ENCODE results near the gene SMAP1. TPM values are rescaled to one million over a fixed set of nuclear protein-coding genes. Genes with fewer than 3 reads are reported as not detected.

Gene SMAP1
- total and polyA plus RNA-seq, 2 experiments from 2014 or later = 31.1 to 34.6 TPM

DNA sequence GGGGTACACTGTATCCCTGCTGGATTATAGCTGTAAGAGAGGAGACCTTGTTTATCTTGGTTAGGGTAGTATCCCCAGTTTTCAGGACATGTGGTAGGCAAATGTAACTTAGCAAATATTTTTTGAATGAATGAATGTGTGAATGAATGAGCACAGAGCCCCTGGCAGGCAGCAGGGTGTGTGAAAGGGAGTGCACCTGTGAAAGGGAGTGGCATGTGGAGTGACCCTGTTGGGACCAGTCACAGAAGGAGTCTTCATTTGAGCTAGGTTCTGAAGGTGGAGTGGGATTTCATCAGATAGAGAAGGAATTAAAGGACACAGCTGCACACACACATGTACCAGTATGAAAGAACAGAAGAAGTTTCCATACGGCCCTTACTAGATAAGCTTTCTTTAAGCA is 4.9 kb downstream of the SMAP1 start:
- Mint-ChIP-seq H3K36me3 (ENCODE audit: low read depth) (no peaks in the 10 kb centered on the region), H3K4me3 (no peak overlapping the region), H3K27me3 (ENCODE audit: insufficient read depth, low read depth, poor library complexity) (peaks cover 6% of the 10 kb centered on the region), H3K9me3 (no peaks in the 10 kb centered on the region), H3K27ac (peak overlapping the region; percentile 23), H3K4me1 (peaks cover 31% of the 10 kb centered on the region)
- Histone ChIP-seq H3K27me3 (ENCODE audit: insufficient read depth) (no peaks in the 10 kb centered on the region), H3F3A (replicated peaks; ENCODE audit: low read depth) (peaks cover 4% of the 10 kb centered on the region), H3K36me3 (ENCODE audit: insufficient read depth) (no peaks in the 10 kb centered on the region), H4K20me1 (replicated peaks; ENCODE audit: insufficient read depth) (peaks cover 3% of the 10 kb centered on the region), H3K27ac (ENCODE audit: low read depth) (no peak overlapping the region), H3K79me2 (replicated peaks; ENCODE audit: insufficient read depth) (peaks cover 88% of the 10 kb centered on the region), H2AFZ (no peak overlapping the region), H3K4me2 (no peak overlapping the region), H3K4me1 (ENCODE audit: insufficient read depth) (peaks cover 20% of the 10 kb centered on the region), H3K4me3 (no peak overlapping the region), H3K9me2 (ENCODE audit: insufficient read depth) (no peaks in the 10 kb centered on the region)
- DNase-seq (ENCODE audit: low spot score) = no peak
- TF ChIP-seq ZNF331 (CRISPR knock-in tag; IDR thresholded peaks at IDR 0.05; ENCODE audit: low read depth) (no peak), NANOG (IDR thresholded peaks at IDR 0.05; ENCODE audit: borderline replicate concordance) (no peak), EZH2 (IDR thresholded peaks at IDR 0.05; ENCODE audit: low read depth, unreplicated experiment) (no peak), ZNF114 (CRISPR knock-in tag; IDR thresholded peaks at IDR 0.05) (no peak)
- no peak for ATAC-seq

DNA sequence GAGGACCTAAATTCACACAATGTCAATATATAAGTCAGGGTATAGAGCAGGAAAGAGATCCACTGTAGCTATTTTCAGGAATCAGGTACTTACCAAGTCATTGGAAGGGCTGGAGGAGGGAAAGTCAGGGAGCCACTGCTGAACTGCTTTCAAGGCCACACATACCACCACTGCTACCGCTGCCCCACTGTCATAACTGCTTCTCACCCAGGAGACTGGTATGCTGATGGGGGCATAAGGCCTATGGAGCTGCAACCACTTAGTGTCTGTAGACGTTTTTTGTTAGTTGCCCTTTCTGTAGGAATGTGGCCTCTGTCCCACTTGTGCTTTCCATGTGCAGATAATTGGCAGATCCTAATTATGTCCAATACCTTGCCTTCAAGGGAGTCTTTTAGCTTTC is 5.4 kb downstream of the SMAP1 start:
- no peak overlapping the region for H3K4me3 ChIP-seq
- no peaks in the 10 kb centered on the region for H3K36me3 Mint-ChIP-seq (ENCODE audit: low read depth)
- H3K79me2 ChIP-seq (replicated peaks; ENCODE audit: insufficient read depth) = peaks cover 94% of the 10 kb centered on the region

More for the DNA sequence above, 5.4 kb downstream of the SMAP1 start:
- no peak overlapping the region for H3K4me2 ChIP-seq
- Mint-ChIP-seq H3K27ac (peak overlapping the region; percentile 23), H3K4me3 (no peak overlapping the region), H3K4me1 (peaks cover 31% of the 10 kb centered on the region), H3K9me3 (no peaks in the 10 kb centered on the region), H3K27me3 (ENCODE audit: insufficient read depth, low read depth, poor library complexity) (peaks cover 6% of the 10 kb centered on the region)
- DNase-seq (ENCODE audit: low spot score) = peak; percentile 30
- no peaks in the 10 kb centered on the region for H3K9me2 ChIP-seq (ENCODE audit: insufficient read depth)
- H3K27me3 ChIP-seq (ENCODE audit: insufficient read depth) = no peaks in the 10 kb centered on the region
- H3K36me3 ChIP-seq (ENCODE audit: insufficient read depth) = no peaks in the 10 kb centered on the region
- peaks cover 4% of the 10 kb centered on the region for H3F3A ChIP-seq (replicated peaks; ENCODE audit: low read depth)
- H2AFZ ChIP-seq = no peak overlapping the region
- no peak for TF ChIP-seq POLR2AphosphoS5 (IDR thresholded peaks at IDR 0.05; ENCODE audit: low read depth)
- no peak for TF ChIP-seq ZNF331 (CRISPR knock-in tag; IDR thresholded peaks at IDR 0.05; ENCODE audit: low read depth)
- TF ChIP-seq, protein P1, sequence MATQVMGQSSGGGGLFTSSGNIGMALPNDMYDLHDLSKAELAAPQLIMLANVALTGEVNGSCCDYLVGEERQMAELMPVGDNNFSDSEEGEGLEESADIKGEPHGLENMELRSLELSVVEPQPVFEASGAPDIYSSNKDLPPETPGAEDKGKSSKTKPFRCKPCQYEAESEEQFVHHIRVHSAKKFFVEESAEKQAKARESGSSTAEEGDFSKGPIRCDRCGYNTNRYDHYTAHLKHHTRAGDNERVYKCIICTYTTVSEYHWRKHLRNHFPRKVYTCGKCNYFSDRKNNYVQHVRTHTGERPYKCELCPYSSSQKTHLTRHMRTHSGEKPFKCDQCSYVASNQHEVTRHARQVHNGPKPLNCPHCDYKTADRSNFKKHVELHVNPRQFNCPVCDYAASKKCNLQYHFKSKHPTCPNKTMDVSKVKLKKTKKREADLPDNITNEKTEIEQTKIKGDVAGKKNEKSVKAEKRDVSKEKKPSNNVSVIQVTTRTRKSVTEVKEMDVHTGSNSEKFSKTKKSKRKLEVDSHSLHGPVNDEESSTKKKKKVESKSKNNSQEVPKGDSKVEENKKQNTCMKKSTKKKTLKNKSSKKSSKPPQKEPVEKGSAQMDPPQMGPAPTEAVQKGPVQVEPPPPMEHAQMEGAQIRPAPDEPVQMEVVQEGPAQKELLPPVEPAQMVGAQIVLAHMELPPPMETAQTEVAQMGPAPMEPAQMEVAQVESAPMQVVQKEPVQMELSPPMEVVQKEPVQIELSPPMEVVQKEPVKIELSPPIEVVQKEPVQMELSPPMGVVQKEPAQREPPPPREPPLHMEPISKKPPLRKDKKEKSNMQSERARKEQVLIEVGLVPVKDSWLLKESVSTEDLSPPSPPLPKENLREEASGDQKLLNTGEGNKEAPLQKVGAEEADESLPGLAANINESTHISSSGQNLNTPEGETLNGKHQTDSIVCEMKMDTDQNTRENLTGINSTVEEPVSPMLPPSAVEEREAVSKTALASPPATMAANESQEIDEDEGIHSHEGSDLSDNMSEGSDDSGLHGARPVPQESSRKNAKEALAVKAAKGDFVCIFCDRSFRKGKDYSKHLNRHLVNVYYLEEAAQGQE (IDR thresholded peaks at IDR 0.05; ENCODE audit: unreplicated experiment) = no peak
- TF ChIP-seq, protein P2, sequence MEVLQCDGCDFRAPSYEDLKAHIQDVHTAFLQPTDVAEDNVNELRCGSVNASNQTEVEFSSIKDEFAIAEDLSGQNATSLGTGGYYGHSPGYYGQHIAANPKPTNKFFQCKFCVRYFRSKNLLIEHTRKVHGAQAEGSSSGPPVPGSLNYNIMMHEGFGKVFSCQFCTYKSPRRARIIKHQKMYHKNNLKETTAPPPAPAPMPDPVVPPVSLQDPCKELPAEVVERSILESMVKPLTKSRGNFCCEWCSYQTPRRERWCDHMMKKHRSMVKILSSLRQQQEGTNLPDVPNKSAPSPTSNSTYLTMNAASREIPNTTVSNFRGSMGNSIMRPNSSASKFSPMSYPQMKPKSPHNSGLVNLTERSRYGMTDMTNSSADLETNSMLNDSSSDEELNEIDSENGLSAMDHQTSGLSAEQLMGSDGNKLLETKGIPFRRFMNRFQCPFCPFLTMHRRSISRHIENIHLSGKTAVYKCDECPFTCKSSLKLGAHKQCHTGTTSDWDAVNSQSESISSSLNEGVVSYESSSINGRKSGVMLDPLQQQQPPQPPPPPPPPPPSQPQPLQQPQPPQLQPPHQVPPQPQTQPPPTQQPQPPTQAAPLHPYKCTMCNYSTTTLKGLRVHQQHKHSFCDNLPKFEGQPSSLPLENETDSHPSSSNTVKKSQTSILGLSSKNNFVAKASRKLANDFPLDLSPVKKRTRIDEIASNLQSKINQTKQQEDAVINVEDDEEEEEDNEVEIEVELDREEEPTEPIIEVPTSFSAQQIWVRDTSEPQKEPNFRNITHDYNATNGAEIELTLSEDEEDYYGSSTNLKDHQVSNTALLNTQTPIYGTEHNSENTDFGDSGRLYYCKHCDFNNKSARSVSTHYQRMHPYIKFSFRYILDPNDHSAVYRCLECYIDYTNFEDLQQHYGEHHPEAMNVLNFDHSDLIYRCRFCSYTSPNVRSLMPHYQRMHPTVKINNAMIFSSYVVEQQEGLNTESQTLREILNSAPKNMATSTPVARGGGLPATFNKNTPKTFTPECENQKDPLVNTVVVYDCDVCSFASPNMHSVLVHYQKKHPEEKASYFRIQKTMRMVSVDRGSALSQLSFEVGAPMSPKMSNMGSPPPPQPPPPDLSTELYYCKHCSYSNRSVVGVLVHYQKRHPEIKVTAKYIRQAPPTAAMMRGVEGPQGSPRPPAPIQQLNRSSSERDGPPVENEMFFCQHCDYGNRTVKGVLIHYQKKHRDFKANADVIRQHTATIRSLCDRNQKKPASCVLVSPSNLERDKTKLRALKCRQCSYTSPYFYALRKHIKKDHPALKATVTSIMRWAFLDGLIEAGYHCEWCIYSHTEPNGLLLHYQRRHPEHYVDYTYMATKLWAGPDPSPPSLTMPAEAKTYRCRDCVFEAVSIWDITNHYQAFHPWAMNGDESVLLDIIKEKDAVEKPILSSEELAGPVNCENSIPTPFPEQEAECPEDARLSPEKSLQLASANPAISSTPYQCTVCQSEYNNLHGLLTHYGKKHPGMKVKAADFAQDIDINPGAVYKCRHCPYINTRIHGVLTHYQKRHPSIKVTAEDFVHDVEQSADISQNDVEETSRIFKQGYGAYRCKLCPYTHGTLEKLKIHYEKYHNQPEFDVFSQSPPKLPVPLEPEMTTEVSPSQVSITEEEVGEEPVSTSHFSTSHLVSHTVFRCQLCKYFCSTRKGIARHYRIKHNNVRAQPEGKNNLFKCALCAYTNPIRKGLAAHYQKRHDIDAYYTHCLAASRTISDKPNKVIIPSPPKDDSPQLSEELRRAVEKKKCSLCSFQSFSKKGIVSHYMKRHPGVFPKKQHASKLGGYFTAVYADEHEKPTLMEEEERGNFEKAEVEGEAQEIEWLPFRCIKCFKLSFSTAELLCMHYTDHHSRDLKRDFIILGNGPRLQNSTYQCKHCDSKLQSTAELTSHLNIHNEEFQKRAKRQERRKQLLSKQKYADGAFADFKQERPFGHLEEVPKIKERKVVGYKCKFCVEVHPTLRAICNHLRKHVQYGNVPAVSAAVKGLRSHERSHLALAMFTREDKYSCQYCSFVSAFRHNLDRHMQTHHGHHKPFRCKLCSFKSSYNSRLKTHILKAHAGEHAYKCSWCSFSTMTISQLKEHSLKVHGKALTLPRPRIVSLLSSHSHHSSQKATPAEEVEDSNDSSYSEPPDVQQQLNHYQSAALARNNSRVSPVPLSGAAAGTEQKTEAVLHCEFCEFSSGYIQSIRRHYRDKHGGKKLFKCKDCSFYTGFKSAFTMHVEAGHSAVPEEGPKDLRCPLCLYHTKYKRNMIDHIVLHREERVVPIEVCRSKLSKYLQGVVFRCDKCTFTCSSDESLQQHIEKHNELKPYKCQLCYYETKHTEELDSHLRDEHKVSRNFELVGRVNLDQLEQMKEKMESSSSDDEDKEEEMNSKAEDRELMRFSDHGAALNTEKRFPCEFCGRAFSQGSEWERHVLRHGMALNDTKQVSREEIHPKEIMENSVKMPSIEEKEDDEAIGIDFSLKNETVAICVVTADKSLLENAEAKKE (CRISPR knock-in tag; IDR thresholded peaks at IDR 0.05) = no peak
- TF ChIP-seq, protein P3, sequence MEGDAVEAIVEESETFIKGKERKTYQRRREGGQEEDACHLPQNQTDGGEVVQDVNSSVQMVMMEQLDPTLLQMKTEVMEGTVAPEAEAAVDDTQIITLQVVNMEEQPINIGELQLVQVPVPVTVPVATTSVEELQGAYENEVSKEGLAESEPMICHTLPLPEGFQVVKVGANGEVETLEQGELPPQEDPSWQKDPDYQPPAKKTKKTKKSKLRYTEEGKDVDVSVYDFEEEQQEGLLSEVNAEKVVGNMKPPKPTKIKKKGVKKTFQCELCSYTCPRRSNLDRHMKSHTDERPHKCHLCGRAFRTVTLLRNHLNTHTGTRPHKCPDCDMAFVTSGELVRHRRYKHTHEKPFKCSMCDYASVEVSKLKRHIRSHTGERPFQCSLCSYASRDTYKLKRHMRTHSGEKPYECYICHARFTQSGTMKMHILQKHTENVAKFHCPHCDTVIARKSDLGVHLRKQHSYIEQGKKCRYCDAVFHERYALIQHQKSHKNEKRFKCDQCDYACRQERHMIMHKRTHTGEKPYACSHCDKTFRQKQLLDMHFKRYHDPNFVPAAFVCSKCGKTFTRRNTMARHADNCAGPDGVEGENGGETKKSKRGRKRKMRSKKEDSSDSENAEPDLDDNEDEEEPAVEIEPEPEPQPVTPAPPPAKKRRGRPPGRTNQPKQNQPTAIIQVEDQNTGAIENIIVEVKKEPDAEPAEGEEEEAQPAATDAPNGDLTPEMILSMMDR (conservative IDR thresholded peaks at IDR 0.05; ENCODE audit: low read depth in 2 of 2) = no peak
- TF ChIP-seq ZNF114 (CRISPR knock-in tag; IDR thresholded peaks at IDR 0.05) = no peak
- no peak overlapping the region for H3K27ac ChIP-seq (ENCODE audit: low read depth)
- peaks cover 3% of the 10 kb centered on the region for H4K20me1 ChIP-seq (replicated peaks; ENCODE audit: insufficient read depth)
- H3K4me1 ChIP-seq (ENCODE audit: insufficient read depth) = peaks cover 20% of the 10 kb centered on the region
- no peak for ATAC-seq
